ENCODE data around the gene GRK2. TPM values are rescaled to one million over a fixed set of nuclear protein-coding genes. Genes with fewer than 3 reads are reported as not detected.

GRK2 gene
- total RNA-seq, 3 donors from 2014 or later, result 41.1 to 52.8 (median 52.1) TPM

- intact Hi-C loops (cut with DNase I; ENCODE audit: low total_unique reads), result no loop called here
- Histone ChIP-seq H3K4me1 (peaks cover 8 to 21% of the 10 kb centered on the region in 2 donors), H3K9me3 (no peaks in the 10 kb centered on the region)
Observed at GRCh38 chr11:67289651-67290479, 23.6 kb downstream of the GRK2 start.

GRCh38 chr11:67290801-67291200 is 24.5 kb downstream of the GRK2 start:
- no peak for DNase-seq (ENCODE audit: low spot score in 2 of 2)
- Histone ChIP-seq H3K9me3 (peaks cover 0 to 6% of the 10 kb centered on the region in 2 donors), H3K27me3 (no peaks in the 10 kb centered on the region), H3K4me1 (peaks cover 8 to 21% of the 10 kb centered on the region in 2 donors), H3K4me3 (peak overlapping the region in 2 of 3 donors; percentile 74 to 82), H3K27ac (peak overlapping the region; percentile 33 to 99), H3K36me3 (no peaks in the 10 kb centered on the region)
- no peak for TF ChIP-seq CTCF (IDR thresholded peaks at IDR 0.05)
- TF ChIP-seq POLR2A (IDR thresholded peaks at IDR 0.05), result no peak
- no peak for TF ChIP-seq POLR2AphosphoS5 (IDR thresholded peaks at IDR 0.05)
- intact Hi-C loops (cut with DNase I; ENCODE audit: low total_unique reads), result no loop called here

More at GRCh38 chr11:67289651-67290479, 23.6 kb downstream of the GRK2 start:
- DNase-seq (ENCODE audit: low spot score in 2 of 2), result no peak
- Histone ChIP-seq H3K27me3 (no peaks in the 10 kb centered on the region), H3K27ac (peak overlapping the region; percentile 62 to 99), H3K4me3 (peak overlapping the region; percentile 71 to 82 (median 74)), H3K36me3 (no peaks in the 10 kb centered on the region)
- no peak for TF ChIP-seq POLR2A (IDR thresholded peaks at IDR 0.05)
- no peak for TF ChIP-seq POLR2AphosphoS5 (IDR thresholded peaks at IDR 0.05)

GRCh38 chr11:67291481-67292381 is 25.5 kb downstream of the GRK2 start:
- H3K36me3 ChIP-seq, result no peaks in the 10 kb centered on the region
- no peak overlapping the region for H3K27ac ChIP-seq
- peaks cover 8 to 21% of the 10 kb centered on the region in 2 donors for H3K4me1 ChIP-seq
- no peak for DNase-seq (ENCODE audit: low spot score in 2 of 2)
- intact Hi-C loops (cut with DNase I; ENCODE audit: low total_unique reads), result no loop called here
- H3K4me3 ChIP-seq, result no peak overlapping the region
- no peak for TF ChIP-seq POLR2A (IDR thresholded peaks at IDR 0.05)
- TF ChIP-seq POLR2AphosphoS5 (IDR thresholded peaks at IDR 0.05), result no peak
- no peak for TF ChIP-seq CTCF (IDR thresholded peaks at IDR 0.05)
- no peaks in the 10 kb centered on the region for H3K27me3 ChIP-seq
- peaks cover 0 to 11% of the 10 kb centered on the region in 2 donors for H3K9me3 ChIP-seq

- DNase-seq (ENCODE audit: low spot score in 2 of 2), result no peak
- H3K4me1 ChIP-seq, result peaks cover 5 to 15% of the 10 kb centered on the region in 2 donors
- TF ChIP-seq POLR2AphosphoS5 (IDR thresholded peaks at IDR 0.05) (no peak), CTCF (IDR thresholded peaks at IDR 0.05) (no peak), POLR2A (IDR thresholded peaks at IDR 0.05) (no peak)
- H3K4me3 ChIP-seq, result no peak overlapping the region
- no peak overlapping the region for H3K27ac ChIP-seq
- H3K9me3 ChIP-seq, result peaks cover 0 to 11% of the 10 kb centered on the region in 2 donors
- intact Hi-C loops (cut with DNase I; ENCODE audit: low total_unique reads), result no loop called here
- no peaks in the 10 kb centered on the region for H3K27me3 ChIP-seq
- no peaks in the 10 kb centered on the region for H3K36me3 ChIP-seq
Observed at GRCh38 chr11:67292671-67293070, 26.4 kb downstream of the GRK2 start.

- Histone ChIP-seq H3K27ac (no peak overlapping the region), H3K27me3 (no peaks in the 10 kb centered on the region), H3K36me3 (no peaks in the 10 kb centered on the region), H3K9me3 (peaks cover 0 to 11% of the 10 kb centered on the region in 2 donors), H3K4me1 (peaks cover under 1 to 11% of the 10 kb centered on the region in 2 donors), H3K4me3 (no peak overlapping the region)
- no peak for DNase-seq (ENCODE audit: low spot score in 2 of 2)
- TF ChIP-seq CTCF (IDR thresholded peaks at IDR 0.05), result no peak
- no peak for TF ChIP-seq POLR2A (IDR thresholded peaks at IDR 0.05)
- no peak for TF ChIP-seq POLR2AphosphoS5 (IDR thresholded peaks at IDR 0.05)
- intact Hi-C loops (cut with DNase I; ENCODE audit: low total_unique reads), result no loop called here
Observed at GRCh38 chr11:67293090-67293489, 26.8 kb downstream of the GRK2 start.
